Measurements from ENCODE around the gene PCDH9.

DNA sequence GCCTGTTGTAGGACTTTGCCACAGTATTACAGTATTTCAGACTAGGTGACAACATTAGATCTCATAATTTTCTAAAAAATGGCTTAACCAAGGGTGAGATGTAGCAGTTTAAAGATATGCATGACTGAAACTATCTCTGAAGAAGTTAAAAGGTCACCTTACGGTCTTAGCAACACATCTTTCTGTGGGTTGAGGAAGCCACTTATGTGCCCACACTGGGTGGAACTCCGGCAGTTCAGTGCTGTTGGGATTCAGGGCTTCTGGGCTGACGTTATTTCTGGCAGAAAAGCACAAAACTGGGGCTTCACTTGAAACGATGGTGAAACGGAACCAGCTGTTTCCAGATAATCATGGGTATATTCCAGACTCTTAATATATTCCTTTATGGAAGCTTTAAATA, 697.3 kb downstream of the PCDH9 start:
- no peak for TF ChIP-seq EP300 (IDR thresholded peaks at IDR 0.05)
- TF ChIP-seq POLR2A (IDR thresholded peaks at IDR 0.05): no peak

All from upper lobe of left lung (tissue), 4 donors.